NCI-H2029 (cell line): ENCODE data around the gene CA4.
"Not testable (repeated sequence)": the region's sequence is repeated elsewhere in the genome, so short reads cannot be mapped to it uniquely, and the experiment has no call there.

Source experiments
- DNase-seq: peaks from one replicate; lab custom pipeline; 2025; lab: John Stamatoyannopoulos, UW

Gene CA4

GRCh38 chr17:60149691-60150582 is at the start of gene CA4:
Gene CA4 (plus strand): TSS chr17:60149973. CDS start chr17:60150035, 62 bp downstream.
- DNase-seq = no peak

GRCh38 chr17:60100577-60100976 is 49.2 kb upstream of the CA4 start:
- not testable (repeated sequence) for DNase-seq

GRCh38 chr17:60102015-60102631 is 47.6 kb upstream of the CA4 start:
- DNase-seq = not testable (repeated sequence)

- DNase-seq = no peak
Measured at GRCh38 chr17:60102632-60103096, 47.1 kb upstream of the CA4 start.

- no peak for DNase-seq
Measured at GRCh38 chr17:60103957-60104356, 45.8 kb upstream of the CA4 start.

- DNase-seq = no peak
Measured at GRCh38 chr17:60106340-60107059, 43.3 kb upstream of the CA4 start.

GRCh38 chr17:60107526-60108257 is 42.1 kb upstream of the CA4 start:
- DNase-seq = no peak

- DNase-seq = not testable (repeated sequence)
Measured at GRCh38 chr17:60108309-60108708, 41.5 kb upstream of the CA4 start.

GRCh38 chr17:60108712-60109111 is 41.1 kb upstream of the CA4 start:
- DNase-seq = no peak

GRCh38 chr17:60109161-60109560 is 40.6 kb upstream of the CA4 start:
- no peak for DNase-seq

GRCh38 chr17:60110586-60110985 is 39.2 kb upstream of the CA4 start:
- no peak for DNase-seq

- not testable (repeated sequence) for DNase-seq
Measured at GRCh38 chr17:60111661-60112060, 38.1 kb upstream of the CA4 start.

- DNase-seq = not testable (repeated sequence)
Measured at GRCh38 chr17:60115364-60115763, 34.4 kb upstream of the CA4 start.

- not testable (repeated sequence) for DNase-seq
Measured at GRCh38 chr17:60116196-60116595, 33.6 kb upstream of the CA4 start.

- DNase-seq = not testable (repeated sequence)
Measured at GRCh38 chr17:60119162-60119561, 30.6 kb upstream of the CA4 start.

- DNase-seq = not testable (repeated sequence)
Measured at GRCh38 chr17:60119807-60120748, 29.7 kb upstream of the CA4 start.

GRCh38 chr17:60127068-60128064 is 22.4 kb upstream of the CA4 start:
- no peak for DNase-seq

GRCh38 chr17:60128171-60128859 is 21.5 kb upstream of the CA4 start:
- DNase-seq = no peak

- no peak for DNase-seq
Measured at GRCh38 chr17:60129164-60129563, 20.6 kb upstream of the CA4 start.
